ENCODE measurements around the gene PCOLCE2.

PCOLCE2 gene

DNA sequence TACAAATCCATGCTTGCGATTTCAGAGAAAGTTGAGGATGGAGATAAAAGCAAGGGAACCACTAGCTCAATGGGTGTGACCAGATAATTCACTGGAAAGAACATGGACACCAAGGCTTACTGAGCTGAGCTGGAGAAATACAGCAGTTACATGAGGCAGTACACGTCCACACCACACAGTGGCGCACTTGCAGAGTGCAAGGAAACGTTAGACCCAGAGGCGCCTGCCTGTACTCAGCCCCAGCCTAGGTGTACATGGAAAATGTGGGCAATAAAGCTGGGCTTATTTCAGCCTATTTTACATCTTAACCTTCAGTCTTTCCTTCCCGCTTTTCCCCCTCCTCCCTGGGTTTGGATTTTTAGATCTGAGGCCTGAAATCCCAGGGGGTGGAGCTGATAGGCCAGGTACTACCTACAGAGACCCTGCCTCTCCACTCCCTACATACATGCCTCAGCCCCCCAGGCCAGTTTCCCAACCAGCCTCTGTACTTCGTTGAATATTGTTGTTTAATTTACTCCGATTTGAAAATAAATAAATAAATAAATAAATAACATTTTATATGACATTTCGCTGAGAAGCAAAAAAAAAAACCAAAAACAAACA, 60.1 kb downstream of the PCOLCE2 start:
- no peak overlapping the region for H3K4me3 ChIP-seq (ENCODE audit: low read depth in 1 of 2, low read length in 2 of 2)
- no peaks in the 10 kb centered on the region for H3K4me1 ChIP-seq (ENCODE audit: control insufficient read depth in 1 of 2, insufficient read depth in 2 of 2, low read length in 2 of 2)

DNA sequence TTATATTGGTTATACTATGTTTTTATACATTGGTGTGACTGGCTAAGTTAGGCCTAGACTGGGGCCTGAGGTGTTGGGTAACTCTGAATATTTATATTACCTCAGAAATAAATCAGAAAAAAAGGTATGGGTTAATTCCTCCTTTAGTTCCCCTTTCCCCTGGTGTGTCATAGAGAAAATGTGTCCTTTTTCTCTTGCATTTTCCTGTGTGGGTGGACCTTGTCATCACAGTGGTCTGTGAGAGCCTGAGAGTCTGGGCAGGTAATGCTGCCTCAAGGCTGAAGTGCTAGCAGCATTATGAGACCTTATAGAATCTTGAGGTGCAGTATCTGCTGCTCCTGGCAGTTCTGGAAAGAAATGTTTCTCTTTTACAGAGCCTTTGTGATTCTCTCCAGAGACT, 69.7 kb downstream of the PCOLCE2 start:
- Histone ChIP-seq H3K27me3 (ENCODE audit: low read depth, low read length) (no peaks in the 10 kb centered on the region), H3K27ac (ENCODE audit: low read length) (no peak overlapping the region), H3K9me3 (ENCODE audit: control insufficient read depth in 1 of 2, low read length in 2 of 2) (no peaks in the 10 kb centered on the region), H3K4me1 (ENCODE audit: control insufficient read depth in 1 of 2, insufficient read depth in 2 of 2, low read length in 2 of 2) (no peaks in the 10 kb centered on the region), H3K36me3 (ENCODE audit: control insufficient read depth in 1 of 2, insufficient read depth in 2 of 2, low read length in 2 of 2) (no peaks in the 10 kb centered on the region), H3K4me3 (ENCODE audit: low read depth in 1 of 2, low read length in 2 of 2) (no peak overlapping the region)

More for the DNA sequence above, 60.1 kb downstream of the PCOLCE2 start:
- H3K36me3 ChIP-seq (ENCODE audit: control insufficient read depth in 1 of 2, insufficient read depth in 2 of 2, low read length in 2 of 2) = no peaks in the 10 kb centered on the region
- H3K27ac ChIP-seq (ENCODE audit: low read length) = no peak overlapping the region
- no peaks in the 10 kb centered on the region for H3K27me3 ChIP-seq (ENCODE audit: low read depth, low read length)
- H3K9me3 ChIP-seq (ENCODE audit: control insufficient read depth in 1 of 2, low read length in 2 of 2) = no peaks in the 10 kb centered on the region

DNA sequence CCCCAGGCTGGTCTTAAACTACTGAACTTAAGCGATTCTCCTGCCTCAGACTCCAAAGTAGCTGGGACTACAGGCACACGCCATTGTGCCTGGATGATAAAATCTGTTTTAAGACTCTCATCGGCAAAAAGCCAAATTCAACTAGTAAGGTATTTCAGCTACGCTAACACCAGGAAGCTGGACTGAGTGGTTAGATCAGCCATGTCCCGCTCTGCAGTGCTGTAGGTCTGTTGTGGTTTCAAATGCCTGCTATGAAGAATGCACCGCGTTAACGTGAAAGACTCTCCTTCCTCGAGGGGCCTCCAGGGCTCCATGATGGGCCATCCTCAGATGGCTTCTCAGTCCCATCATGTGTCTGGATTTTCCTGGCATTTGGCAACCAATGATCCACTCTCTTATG, 70.2 kb downstream of the PCOLCE2 start:
- H3K36me3 ChIP-seq (ENCODE audit: control insufficient read depth in 1 of 2, insufficient read depth in 2 of 2, low read length in 2 of 2) = no peaks in the 10 kb centered on the region

DNA sequence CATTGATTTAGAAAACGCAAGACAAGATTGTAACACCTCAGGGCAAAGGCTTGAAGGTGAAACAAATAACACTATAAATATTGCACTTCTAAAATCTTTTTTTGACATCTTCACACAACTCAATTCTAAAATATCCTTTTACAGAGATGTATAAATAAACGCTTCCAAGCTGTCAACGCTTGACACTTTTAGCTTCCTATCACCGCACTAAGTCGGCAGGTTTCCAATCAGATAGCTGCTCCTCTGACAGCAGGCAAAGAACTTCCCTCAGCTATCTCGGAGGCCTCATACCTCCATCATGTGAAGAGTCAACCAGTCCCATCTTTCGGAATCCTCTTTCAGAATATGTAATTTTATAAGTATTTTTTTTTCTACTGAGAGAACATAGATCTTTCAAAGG, 71.0 kb downstream of the PCOLCE2 start:
- Histone ChIP-seq H3K27ac (ENCODE audit: low read length) (no peak overlapping the region), H3K36me3 (ENCODE audit: control insufficient read depth in 1 of 2, insufficient read depth in 2 of 2, low read length in 2 of 2) (no peaks in the 10 kb centered on the region), H3K4me3 (ENCODE audit: low read depth in 1 of 2, low read length in 2 of 2) (no peak overlapping the region), H3K4me1 (ENCODE audit: control insufficient read depth in 1 of 2, insufficient read depth in 2 of 2, low read length in 2 of 2) (no peaks in the 10 kb centered on the region), H3K9me3 (ENCODE audit: control insufficient read depth in 1 of 2, low read length in 2 of 2) (no peaks in the 10 kb centered on the region), H3K27me3 (ENCODE audit: low read depth, low read length) (no peaks in the 10 kb centered on the region)

More for the DNA sequence above, 70.2 kb downstream of the PCOLCE2 start:
- H3K27ac ChIP-seq (ENCODE audit: low read length) = no peak overlapping the region
- H3K4me3 ChIP-seq (ENCODE audit: low read depth in 1 of 2, low read length in 2 of 2) = no peak overlapping the region
- no peaks in the 10 kb centered on the region for H3K9me3 ChIP-seq (ENCODE audit: control insufficient read depth in 1 of 2, low read length in 2 of 2)
- no peaks in the 10 kb centered on the region for H3K4me1 ChIP-seq (ENCODE audit: control insufficient read depth in 1 of 2, insufficient read depth in 2 of 2, low read length in 2 of 2)
- no peaks in the 10 kb centered on the region for H3K27me3 ChIP-seq (ENCODE audit: low read depth, low read length)

DNA sequence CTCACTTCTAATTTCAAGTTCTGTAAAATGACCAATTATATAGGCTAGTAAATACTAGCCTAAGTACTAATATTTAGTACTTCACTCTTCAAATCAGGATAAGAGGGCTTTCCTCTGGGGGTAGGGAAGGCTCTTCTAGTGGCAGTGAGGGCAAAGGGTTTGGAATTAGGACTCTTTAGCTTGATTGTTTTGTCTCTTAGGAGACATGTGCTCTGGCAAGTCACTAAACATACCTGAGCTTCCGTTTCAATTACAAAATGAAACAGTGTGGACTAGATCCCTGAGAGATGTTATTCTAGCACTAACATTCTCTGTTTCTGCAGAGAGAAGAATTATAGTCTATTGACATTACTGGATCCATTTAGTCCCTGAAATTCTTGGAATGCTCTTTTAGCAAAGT, 71.5 kb downstream of the PCOLCE2 start:
- no peaks in the 10 kb centered on the region for H3K27me3 ChIP-seq (ENCODE audit: low read depth, low read length)
- no peak overlapping the region for H3K4me3 ChIP-seq (ENCODE audit: low read depth in 1 of 2, low read length in 2 of 2)
- H3K27ac ChIP-seq (ENCODE audit: low read length) = no peak overlapping the region
- no peaks in the 10 kb centered on the region for H3K4me1 ChIP-seq (ENCODE audit: control insufficient read depth in 1 of 2, insufficient read depth in 2 of 2, low read length in 2 of 2)
- no peaks in the 10 kb centered on the region for H3K9me3 ChIP-seq (ENCODE audit: control insufficient read depth in 1 of 2, low read length in 2 of 2)
- H3K36me3 ChIP-seq (ENCODE audit: control insufficient read depth in 1 of 2, insufficient read depth in 2 of 2, low read length in 2 of 2) = no peaks in the 10 kb centered on the region

DNA sequence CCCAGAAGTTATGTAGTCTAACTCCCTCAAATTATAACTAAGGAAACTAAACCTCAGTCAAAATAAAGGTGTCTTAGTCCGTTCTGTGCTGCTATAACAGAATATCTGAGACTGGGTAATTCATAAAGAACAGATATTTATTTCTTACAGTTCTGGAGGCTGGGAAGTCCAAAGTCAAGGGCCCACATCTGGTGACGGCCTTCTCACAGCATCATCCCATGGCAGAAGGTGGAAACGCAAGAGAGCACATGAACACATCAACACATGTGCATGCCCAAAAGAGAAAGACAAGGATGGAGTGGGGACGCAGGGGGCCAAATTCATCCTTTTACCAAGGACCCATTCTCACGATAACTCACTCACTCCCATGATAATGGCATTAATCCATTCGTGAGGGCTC, 73.1 kb downstream of the PCOLCE2 start:
- no peaks in the 10 kb centered on the region for H3K27me3 ChIP-seq (ENCODE audit: low read depth, low read length)
- H3K36me3 ChIP-seq (ENCODE audit: control insufficient read depth in 1 of 2, insufficient read depth in 2 of 2, low read length in 2 of 2) = no peaks in the 10 kb centered on the region
- H3K4me1 ChIP-seq (ENCODE audit: control insufficient read depth in 1 of 2, insufficient read depth in 2 of 2, low read length in 2 of 2) = no peaks in the 10 kb centered on the region
- H3K4me3 ChIP-seq (ENCODE audit: low read depth in 1 of 2, low read length in 2 of 2) = no peak overlapping the region
- H3K27ac ChIP-seq (ENCODE audit: low read length) = no peak overlapping the region
- H3K9me3 ChIP-seq (ENCODE audit: control insufficient read depth in 1 of 2, low read length in 2 of 2) = no peaks in the 10 kb centered on the region

DNA sequence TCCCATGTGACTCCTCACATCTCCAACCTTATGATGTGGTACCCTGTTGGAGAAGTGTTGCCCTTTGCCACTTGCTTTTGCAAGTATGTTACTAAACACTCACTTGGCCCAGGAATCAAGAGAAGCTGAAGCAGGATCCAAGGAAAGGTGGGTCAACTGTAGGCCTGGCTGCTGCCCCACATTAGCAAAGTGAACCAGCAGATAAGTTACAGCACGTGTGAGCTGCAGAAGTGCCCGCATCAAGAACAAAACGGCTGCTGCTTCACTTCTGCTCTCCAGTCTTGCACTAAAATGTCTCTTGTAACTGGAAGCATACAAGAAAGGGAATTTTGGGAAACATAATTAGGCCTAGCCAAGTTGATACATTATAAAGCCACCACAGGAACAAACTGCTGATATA, 79.6 kb downstream of the PCOLCE2 start:
- no peak overlapping the region for H3K4me3 ChIP-seq (ENCODE audit: low read depth in 1 of 2, low read length in 2 of 2)
- H3K9me3 ChIP-seq (ENCODE audit: control insufficient read depth in 1 of 2, low read length in 2 of 2) = no peaks in the 10 kb centered on the region
- H3K27me3 ChIP-seq (ENCODE audit: low read depth, low read length) = no peaks in the 10 kb centered on the region
- H3K4me1 ChIP-seq (ENCODE audit: control insufficient read depth in 1 of 2, insufficient read depth in 2 of 2, low read length in 2 of 2) = no peaks in the 10 kb centered on the region
- peaks cover 0 to 6% of the 10 kb centered on the region in 2 donors for H3K36me3 ChIP-seq (ENCODE audit: control insufficient read depth in 1 of 2, insufficient read depth in 2 of 2, low read length in 2 of 2)
- H3K27ac ChIP-seq (ENCODE audit: low read length) = no peak overlapping the region

DNA sequence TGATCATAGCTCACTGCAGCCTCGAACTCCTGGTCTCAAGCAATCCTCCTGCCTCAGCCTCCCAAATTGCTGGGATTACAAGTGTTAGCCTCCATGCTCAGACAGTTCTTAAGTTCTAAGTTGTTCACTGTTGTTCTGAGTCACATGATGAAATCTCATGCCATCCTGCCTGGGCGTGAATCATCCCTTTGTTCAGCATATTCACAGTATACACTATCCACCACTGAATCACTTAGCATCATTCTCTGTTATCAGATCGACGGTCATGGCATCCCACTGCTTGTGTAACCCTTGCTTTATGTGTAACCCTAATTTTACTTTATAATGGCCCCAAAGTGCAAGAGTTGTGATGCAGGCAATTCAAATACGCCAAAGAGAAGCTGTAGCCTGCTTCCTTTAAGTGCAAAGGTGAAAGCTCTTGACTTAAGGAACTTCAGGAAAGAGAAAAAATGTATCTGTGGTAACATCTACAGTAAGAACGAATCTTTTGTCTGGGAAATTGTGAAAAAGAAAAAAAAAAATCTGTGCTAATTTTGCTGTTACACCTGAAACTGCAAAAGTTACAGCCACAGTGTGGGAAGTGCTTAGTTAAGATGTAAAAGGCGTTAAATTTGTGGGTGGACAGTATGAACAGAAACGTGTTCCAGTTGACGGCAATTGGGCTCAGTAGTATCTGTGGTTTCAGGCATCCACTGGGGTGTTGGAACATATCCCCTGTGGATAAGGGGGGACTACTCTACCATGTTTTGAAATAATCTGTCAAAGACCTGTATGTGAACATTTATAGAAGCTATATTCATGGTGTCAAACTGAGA, 80.6 kb downstream of the PCOLCE2 start:
- H3K36me3 ChIP-seq (ENCODE audit: control insufficient read depth in 1 of 2, insufficient read depth in 2 of 2, low read length in 2 of 2) = peaks cover 0 to 6% of the 10 kb centered on the region in 2 donors
- H3K4me1 ChIP-seq (ENCODE audit: control insufficient read depth in 1 of 2, insufficient read depth in 2 of 2, low read length in 2 of 2) = no peaks in the 10 kb centered on the region
- no peaks in the 10 kb centered on the region for H3K9me3 ChIP-seq (ENCODE audit: control insufficient read depth in 1 of 2, low read length in 2 of 2)
- no peak overlapping the region for H3K27ac ChIP-seq (ENCODE audit: low read length)
- H3K27me3 ChIP-seq (ENCODE audit: low read depth, low read length) = no peaks in the 10 kb centered on the region
- H3K4me3 ChIP-seq (ENCODE audit: low read depth in 1 of 2, low read length in 2 of 2) = no peak overlapping the region

DNA sequence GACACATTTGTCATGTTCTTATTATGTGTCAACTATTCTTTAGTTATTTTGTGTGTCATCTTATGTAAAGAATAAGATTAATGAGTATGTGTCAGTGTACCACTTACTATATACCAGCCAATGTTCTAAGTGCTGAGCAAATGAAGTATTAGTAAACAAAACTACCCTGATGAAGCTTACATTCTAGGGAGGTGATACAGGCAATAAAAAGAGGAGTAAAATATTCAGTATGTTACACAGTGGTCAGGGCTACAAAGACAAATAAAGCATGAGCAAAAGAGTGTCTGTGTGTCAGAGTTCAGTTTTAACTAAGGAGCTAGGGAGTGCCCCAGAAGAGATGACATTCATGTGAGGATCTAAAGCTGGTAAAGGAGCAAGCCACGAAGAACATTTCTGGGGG, 86.0 kb downstream of the PCOLCE2 start:
- H3K27ac ChIP-seq (ENCODE audit: low read length) = no peak overlapping the region
- H3K27me3 ChIP-seq (ENCODE audit: low read depth, low read length) = no peaks in the 10 kb centered on the region
- peaks cover 0 to 13% of the 10 kb centered on the region in 2 donors for H3K36me3 ChIP-seq (ENCODE audit: control insufficient read depth in 1 of 2, insufficient read depth in 2 of 2, low read length in 2 of 2)
- no peak overlapping the region for H3K4me3 ChIP-seq (ENCODE audit: low read depth in 1 of 2, low read length in 2 of 2)
- H3K4me1 ChIP-seq (ENCODE audit: control insufficient read depth in 1 of 2, insufficient read depth in 2 of 2, low read length in 2 of 2) = no peaks in the 10 kb centered on the region
- no peaks in the 10 kb centered on the region for H3K9me3 ChIP-seq (ENCODE audit: control insufficient read depth in 1 of 2, low read length in 2 of 2)

DNA sequence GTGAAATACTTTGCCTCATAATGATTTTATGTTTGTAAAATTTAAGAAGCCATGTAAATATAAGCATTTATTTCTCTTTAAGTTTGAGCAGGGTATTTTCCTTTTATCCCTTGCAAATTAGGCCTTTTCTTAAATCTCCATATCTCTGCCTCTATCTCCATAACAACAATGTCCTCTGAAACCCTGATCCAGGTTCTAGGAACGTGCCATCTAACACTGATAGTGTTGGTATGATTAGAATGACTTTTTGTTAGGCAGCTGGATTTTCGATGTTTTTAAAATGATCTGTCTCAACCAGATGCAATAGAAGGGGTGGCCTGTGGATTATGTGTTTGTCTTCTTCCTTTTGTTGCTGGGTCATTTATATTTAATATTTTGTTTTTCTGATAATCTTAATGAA, 87.1 kb downstream of the PCOLCE2 start:
- H3K27ac ChIP-seq (ENCODE audit: low read length) = no peak overlapping the region
- H3K27me3 ChIP-seq (ENCODE audit: low read depth, low read length) = no peaks in the 10 kb centered on the region
- H3K4me1 ChIP-seq (ENCODE audit: control insufficient read depth in 1 of 2, insufficient read depth in 2 of 2, low read length in 2 of 2) = no peaks in the 10 kb centered on the region
- no peaks in the 10 kb centered on the region for H3K9me3 ChIP-seq (ENCODE audit: control insufficient read depth in 1 of 2, low read length in 2 of 2)
- H3K4me3 ChIP-seq (ENCODE audit: low read depth in 1 of 2, low read length in 2 of 2) = no peak overlapping the region
- peaks cover 0 to 13% of the 10 kb centered on the region in 2 donors for H3K36me3 ChIP-seq (ENCODE audit: control insufficient read depth in 1 of 2, insufficient read depth in 2 of 2, low read length in 2 of 2)

DNA sequence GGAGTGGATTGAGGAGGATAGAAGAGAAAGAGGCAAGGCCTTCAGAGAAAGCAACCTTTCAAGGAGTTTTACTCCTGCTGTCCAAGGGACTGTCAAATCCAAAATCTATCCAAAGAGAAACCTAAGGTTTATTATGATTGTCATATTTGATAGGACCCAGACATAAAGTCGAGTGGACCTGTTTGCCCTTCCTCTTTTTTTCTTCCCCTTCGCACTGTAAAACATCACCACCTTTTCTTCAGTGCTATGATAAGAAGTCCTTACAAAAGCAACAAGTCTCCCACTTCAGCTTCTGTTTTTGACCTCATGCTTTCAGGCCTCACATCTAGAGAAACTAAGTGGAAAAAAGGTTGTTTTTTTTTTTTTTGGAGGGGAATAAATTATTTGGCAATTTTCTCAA, 92.1 kb downstream of the PCOLCE2 start:
- Histone ChIP-seq H3K27ac (ENCODE audit: low read length) (no peak overlapping the region), H3K4me1 (ENCODE audit: control insufficient read depth in 1 of 2, insufficient read depth in 2 of 2, low read length in 2 of 2) (no peaks in the 10 kb centered on the region), H3K27me3 (ENCODE audit: low read depth, low read length) (no peaks in the 10 kb centered on the region), H3K9me3 (ENCODE audit: control insufficient read depth in 1 of 2, low read length in 2 of 2) (no peaks in the 10 kb centered on the region), H3K36me3 (ENCODE audit: control insufficient read depth in 1 of 2, insufficient read depth in 2 of 2, low read length in 2 of 2) (no peaks in the 10 kb centered on the region), H3K4me3 (ENCODE audit: low read depth in 1 of 2, low read length in 2 of 2) (no peak overlapping the region)

DNA sequence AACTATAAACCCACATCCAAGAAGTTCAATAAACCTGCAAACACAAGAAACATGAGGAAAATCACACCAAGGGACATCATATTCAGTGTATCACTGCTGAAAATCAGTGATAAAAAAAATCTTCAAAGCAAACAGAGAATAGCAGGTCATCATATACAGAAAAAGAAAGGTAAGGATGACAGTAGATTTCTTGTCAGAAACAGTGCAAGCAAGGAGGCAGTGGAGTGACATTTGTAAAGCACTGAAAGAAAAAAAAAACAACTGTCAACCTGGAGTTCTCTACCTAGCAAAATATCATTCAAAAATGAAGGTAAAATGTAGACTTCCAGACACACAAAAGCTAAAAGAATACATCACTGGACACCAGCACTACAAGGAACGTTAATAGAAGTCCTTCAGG, 93.6 kb downstream of the PCOLCE2 start:
- H3K4me1 ChIP-seq (ENCODE audit: control insufficient read depth in 1 of 2, insufficient read depth in 2 of 2, low read length in 2 of 2) = no peaks in the 10 kb centered on the region
- H3K27ac ChIP-seq (ENCODE audit: low read length) = no peak overlapping the region
- no peaks in the 10 kb centered on the region for H3K9me3 ChIP-seq (ENCODE audit: control insufficient read depth in 1 of 2, low read length in 2 of 2)
- no peaks in the 10 kb centered on the region for H3K36me3 ChIP-seq (ENCODE audit: control insufficient read depth in 1 of 2, insufficient read depth in 2 of 2, low read length in 2 of 2)
- no peak overlapping the region for H3K4me3 ChIP-seq (ENCODE audit: low read depth in 1 of 2, low read length in 2 of 2)
- H3K27me3 ChIP-seq (ENCODE audit: low read depth, low read length) = no peaks in the 10 kb centered on the region

Data from muscle layer of duodenum (tissue), 2 donors.